CD4-positive, alpha-beta T cell treated with Interleukin-17A for 1 hour (primary cell): ENCODE data around the gene IQSEC2.

Source experiments
- DNase-seq: peaks from one replicate; pipeline ENCODE4 v3.0.0-alpha.2; 2020

IQSEC2 gene

DNA sequence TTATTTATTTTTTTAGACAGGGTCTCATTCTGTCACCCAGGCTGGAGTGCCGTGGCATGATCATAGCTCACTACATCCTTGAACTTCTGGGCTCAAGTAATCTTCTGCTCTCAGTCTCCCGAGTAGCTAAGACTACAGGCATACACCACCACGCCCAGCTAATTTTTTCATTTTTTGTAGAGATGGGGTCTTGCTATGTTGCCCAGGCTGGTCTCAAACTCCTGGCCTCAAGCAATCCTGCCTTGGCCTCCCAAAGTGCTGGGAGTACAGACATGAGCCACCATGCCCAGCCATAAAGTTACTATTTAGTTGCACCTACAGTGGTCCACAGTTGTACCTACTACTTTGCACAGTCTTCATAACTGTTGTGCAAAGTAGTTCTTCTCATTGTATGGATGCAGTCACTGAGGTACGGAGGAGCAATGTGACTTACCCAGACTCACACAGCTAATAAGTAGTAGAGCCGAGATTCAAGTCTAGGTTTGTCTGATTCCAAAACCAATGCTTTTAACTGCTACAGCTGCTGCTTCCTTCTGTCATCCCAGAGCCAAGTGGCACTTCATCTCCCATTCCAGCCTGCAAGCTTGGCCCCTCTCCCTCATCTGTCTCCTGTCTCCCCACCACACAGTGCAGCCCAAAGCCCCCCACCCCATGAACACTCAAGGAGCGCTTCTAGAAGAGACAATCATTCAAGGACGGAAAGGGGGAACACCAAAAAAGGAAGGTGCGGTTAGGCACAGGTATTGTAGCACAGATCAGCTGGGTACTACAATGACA lies 24.0 kb upstream of the IQSEC2 start:
- no peak for DNase-seq

DNA sequence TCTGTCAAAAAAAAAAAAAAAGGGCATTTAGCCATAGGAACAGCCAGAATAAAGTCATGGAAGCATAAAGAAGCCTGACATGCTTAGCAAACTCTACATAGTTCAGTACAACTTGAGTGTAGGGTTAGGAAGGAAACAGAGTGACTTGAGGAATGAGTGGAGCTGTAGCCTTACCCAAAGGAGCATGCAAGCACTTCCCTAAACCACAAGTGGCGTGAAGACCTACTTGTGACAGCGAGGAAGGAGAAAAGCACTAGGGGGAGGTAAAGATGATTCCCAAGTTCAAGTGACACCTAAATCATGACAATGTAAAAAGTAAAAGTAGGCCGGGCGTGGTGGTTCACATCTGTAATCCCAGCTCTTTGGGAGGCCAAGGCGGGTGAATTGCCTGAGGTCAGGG lies 21.8 kb upstream of the IQSEC2 start:
- no peak for DNase-seq

GRCh38 chrX:53300157-53300556 lies 18.8 kb upstream of the IQSEC2 start:
- DNase-seq, result no peak

DNA sequence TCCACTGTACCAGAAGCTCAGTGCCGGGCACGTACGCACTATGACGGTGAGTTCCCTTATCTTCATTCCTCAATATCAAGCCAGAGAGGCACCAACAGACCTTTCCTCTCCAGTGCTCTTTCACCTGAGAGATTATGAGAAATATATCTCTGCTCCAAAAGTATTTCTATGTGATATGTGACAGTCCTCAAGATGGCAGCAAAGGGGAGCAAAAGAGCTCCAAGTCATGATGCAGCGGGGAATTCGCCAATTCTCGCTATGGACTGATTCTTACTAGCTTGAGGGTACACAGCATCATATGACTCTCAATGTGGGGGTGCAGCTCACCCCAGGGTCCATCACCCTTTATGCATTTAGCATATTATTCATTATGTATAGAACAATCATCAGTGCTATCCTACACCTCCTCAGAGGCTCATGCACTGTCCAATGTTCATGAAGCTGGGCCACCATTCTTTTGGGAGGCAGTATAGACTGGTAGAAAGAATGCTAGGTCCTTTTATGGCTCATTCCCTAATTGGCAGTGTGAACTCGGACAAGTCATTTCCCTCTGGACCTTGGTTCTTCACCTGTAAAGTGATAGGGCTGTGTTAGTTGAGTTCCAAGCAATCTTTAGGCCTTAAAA lies 12.8 kb upstream of the IQSEC2 start:
- DNase-seq, result no peak

DNA sequence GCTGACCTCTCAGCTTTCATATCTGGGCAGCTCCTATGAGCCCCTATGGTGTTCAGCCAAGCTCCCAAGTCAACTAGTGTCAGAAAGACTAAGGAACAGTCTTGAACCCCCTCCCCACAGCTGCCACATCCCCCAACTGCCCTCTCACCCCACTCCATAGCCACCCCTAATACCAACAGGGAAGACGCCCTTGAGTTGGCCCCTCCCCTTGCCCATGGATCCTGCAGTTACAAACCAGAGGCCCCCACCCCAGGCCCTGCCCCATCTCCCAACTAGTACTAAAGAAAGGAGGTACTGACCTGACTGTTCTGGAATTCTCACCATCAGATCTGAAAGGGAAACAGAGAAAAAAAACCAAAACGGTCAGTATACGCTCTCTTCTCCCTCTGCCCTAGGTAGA lies 10.2 kb upstream of the IQSEC2 start:
- no peak for DNase-seq

DNA sequence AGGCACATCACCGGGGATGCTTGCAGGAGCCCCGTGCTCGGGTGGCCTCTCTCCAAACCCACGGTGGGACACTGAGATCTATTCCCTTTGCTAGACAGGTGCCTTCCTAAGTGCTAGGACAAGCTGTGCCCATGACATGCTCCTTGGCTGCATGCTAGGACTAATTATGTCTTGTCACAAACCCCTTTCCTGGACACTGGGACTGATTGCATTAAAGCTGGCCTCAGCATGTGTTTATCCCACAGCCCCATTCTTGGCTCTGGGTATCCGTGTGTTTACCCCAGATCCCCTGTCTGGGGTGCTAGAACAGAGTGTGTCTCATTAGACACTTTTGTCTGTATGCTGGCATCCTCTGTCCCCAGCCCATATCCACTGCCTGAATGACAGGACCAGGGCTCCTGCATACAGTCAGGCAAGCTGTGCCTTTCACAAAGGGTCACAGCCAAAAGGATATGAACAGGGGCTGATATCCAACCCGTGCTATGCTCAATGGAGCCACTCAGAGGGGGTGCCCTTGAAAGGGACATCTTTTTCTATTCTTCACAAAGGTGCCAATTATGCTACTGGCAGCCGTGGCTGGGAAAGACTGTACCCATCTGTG lies 9.2 kb upstream of the IQSEC2 start:
- DNase-seq, result no peak

DNA sequence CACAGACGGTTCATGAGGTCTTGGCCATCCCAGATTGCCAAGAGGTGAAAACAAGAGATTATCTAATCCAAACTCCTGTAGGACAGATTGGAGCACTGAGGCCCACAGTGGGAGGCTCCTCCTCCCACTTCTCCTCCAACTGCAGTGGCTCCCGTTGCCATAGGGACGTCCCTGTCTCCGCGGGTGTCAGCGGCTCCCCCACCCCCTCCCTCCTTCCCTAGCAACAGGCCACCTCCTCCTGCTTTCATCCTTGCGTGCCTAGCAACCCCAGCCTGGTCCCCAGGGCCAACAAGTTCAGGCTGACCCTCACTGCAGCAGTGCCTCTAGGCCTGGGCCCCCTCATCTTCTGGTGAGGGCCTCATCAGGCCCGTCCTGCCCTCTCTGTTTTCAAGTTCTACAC lies 6.8 kb upstream of the IQSEC2 start:
- DNase-seq, result peak; percentile 49

DNA sequence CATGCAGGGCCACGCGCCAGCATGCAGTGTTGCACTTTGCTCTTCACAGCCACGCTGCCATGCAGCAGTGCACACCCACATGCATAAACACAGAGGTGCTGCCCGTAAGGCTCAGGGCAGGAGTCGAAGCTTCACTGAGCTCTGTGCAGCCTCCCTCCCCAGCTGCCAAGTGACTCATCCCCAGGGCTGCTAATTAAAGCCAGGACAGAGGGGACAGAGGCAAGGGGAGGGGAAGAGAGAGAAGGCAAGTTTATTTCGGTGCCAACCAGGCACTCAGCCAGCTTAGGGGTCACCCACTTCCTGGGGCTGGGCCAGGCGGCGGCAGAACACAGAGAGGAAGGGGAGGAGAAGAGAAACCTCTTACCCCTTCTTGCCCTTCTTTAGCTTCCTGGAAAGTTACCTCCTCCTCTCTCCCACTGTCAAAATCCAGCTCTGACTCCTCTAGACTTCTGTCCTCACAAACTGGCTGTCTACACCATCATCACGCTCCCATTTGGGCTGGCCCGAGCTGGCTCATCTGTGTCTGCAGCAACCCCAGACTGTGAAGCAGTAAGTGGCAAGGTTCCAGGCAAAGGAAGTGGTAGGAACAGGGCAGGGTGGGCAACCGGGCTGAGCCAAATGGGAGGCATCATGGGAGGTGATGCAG lies 6.2 kb upstream of the IQSEC2 start:
- peak; percentile 51 for DNase-seq

GRCh38 chrX:53286171-53286570 lies 4.8 kb upstream of the IQSEC2 start:
- no peak for DNase-seq

DNA sequence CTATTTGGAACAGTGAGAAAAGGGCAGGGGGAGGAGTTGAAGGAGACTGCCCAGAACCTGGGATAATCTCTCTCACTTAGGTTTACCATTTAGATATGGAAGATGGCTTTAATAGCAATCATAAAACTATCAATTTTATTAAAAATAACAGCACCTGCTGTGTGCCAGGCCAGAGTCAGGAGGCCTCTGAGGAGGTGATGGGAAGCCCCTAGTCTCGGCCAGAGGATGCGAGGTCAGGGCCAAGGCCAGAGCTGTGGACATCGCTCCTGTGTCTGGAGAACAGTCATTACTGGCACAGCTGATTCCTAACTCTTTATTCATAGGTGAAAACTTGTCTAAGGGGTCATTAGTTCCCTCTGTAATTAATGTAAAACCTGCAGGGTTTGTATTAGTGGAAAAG lies 4.2 kb upstream of the IQSEC2 start:
- no peak for DNase-seq

DNA sequence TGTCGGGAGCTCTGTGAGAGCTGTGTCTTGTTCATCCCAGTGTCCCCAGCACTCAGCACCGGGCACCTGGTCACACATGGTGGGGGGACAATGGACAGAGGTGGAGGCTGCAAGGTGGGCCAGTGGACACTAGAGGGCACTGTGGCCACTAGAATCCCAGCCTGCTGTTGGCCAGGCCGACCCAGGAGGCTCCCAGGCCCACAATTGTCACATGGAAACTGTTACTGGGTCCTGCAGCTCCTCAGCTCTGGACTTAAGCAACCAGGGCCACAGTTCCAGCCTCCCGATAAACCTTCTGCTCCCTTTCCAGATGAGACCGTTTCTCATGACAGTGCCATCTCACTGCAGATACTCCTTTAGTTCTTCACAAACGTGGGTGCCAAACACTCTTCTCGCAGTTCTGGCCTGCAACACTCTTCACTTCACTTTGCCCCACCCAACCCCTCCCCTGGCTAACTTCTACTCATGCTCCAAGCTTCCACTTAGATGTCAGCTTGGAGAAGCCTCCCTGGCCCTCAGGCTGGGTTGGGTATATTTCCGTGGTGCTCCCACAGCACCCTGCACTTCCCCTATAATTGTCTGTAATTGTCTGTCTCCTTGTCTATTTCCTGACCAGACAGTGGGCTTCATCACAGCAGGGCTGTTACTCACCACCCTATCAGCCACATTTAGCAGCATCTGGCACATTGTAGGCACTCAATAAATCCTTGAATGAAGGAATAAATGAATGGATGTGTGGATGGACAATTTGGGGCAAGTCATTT lies 3.5 kb upstream of the IQSEC2 start:
- peak; percentile 55 for DNase-seq

- DNase-seq, result no peak
Measured at GRCh38 chrX:53283567-53283966, 2.2 kb upstream of the IQSEC2 start.

GRCh38 chrX:53283099-53283498 lies 1.7 kb upstream of the IQSEC2 start:
- DNase-seq, result no peak

DNA sequence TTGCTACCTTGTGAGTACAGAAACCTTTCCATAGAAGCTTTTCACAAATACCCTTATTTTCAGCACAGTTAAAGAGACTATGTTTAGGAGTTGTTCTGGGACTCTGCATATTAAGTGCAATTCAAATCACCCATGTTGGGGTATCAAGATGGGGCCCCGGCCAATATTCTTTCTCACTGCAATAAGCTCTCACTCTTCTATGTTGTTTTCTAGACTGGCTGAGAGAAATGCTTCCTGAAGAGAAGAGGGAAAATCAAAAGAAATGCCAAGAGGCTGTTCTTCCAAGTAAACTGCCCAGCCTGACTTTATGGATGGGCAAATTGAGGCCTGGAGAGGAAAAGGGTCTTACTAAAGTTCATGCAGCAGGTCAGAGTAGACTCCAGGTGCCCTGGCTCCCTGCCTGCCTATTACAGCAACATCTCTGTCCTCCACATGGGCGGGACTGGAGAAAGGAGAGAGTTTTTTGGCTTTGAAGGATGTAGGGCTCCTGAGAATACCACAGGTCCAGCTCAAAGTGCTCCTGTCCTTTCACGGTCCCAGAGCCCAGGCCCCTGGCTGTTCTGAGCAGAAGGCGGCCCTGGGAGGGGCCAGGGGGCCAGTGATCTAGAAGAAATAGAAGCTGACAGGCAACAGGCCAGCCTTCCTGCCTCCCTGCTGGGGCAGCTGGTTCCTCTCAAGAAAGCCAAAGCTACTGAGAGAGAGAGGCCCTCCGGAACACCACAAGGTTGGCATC lies 745 bp upstream of the IQSEC2 start:
- DNase-seq, result no peak

- DNase-seq, result no peak
Measured at GRCh38 chrX:53280331-53281320, 758 bp downstream of the IQSEC2 start.

DNA sequence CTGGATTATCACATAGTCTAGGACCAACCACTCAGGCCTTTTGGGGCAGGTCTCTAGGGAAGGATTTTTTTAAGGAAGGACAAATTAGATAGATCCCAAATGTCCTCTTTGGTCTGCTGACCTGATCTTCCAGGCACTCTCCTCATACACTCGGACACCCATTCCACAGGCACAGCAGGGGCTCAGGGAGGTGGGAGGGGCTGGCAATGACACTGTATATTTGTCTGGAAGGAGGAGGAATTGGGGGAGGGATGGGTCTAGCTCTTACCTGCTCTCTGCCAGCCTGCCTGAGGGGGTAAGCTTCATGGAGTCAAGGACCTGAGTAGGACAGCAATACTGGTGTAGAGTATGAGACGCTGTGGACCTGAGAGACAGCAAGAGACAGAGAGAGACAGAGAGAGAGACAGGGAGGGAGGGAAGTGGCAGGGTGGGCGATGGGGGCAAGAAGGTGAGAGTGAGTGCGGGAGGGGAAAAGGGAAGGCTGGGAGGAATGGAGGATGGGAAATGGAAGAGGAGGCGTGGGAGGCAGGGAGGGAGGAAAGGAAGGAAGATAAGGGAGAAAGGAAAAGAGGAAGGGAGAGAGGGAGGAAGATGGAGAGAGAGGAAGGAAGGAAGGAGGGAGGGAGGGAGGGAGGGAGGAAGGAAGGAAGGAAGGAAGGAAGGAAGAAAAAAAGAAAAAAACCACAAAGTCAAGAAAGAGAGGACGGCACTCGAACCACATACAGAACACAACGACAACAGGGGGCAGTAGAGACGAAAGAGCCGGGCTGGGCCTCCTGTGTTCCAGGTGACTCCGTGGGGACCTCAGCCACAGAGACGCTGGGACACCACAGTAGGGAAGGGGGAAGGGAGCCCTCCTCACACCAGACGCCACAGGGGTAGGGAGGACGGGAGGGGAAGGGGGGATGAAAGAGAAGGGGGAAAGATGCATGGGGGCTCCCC lies 1.8 kb downstream of the IQSEC2 start:
- DNase-seq, result peak; percentile 15

DNA sequence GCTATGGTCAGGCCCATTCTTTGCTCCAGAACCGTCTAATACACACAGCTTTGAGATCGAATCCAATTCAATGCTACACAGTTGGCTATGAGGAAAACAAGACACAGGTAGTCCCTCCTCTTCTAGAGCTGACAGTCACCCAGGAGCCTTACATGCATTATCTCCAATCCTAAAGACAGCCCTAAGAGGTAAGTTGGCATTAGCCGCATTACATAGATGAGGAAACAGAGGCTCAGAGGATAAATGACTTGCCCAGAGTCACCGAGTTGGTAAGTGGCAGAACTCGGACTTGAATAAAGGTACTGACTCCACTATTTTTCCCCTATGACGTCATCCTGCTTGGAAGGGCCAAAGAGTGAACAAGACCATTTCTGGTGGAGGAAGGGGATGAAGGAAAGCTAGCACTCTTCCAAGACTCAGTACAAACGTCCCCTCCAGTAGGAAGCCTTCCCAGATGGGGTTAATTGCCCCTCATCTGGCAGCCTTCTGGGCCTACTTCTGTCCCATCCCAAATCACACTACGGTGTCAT lies 8.5 kb downstream of the IQSEC2 start:
- no peak for DNase-seq

DNA sequence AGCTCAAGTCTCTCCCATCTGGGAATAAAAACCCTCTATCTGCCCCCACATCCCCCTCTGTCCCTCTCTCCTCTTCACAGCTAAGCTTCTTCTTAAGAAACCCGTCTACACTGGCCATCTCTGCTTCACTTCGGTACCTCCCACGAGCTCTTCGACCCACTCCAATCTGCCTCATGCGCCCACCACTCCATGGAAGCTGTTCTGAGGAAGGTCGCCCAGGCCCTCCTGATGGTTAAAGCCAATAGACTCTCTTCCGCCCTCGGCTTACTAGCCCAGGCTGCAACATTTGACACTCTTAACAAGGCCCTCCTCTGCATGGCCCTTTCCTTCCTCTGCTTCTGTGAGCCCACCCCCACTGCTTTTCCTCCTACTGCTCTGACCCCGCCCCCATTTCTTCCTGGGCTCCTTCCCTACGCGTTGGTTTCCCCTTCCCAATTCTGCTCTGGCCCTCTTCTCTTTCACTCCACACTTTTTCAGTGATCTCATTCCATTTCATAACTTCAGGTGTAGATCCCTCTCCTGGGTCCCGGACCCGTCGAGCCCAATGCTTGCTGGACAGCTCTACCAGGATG lies 11.8 kb downstream of the IQSEC2 start:
- no peak for DNase-seq

DNA sequence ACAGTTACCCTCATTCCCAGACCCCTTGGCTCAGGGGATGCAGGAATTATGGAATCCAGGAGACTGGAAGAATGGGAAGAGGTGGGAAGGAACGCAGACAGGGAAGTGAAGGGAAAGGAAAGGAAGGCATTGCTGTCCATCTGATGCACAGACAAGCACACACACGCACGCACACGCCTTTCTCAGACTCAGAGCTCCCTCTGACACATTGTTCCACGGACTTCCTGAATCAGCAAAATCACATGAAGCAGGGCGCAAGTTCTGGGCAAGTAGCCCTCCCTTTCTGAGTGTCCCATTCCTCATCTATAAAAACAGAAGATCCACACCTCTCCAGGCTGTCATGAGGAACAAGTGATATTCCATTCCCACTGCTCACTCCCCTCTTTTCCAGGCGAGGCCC lies 13.2 kb downstream of the IQSEC2 start:
- DNase-seq, result no peak
